Caco-2 (cell line): ENCODE measurements around the gene SCFD1. TPM values are rescaled to one million over a fixed set of nuclear protein-coding genes. Genes with fewer than 3 reads are reported as not detected.
A peak's percentile ranks its signal among the peaks of the same experiment; 100 is the strongest.

Source experiments
- Bru-seq: library from RNA; stranded (reverse); fragments of 400-500 nt; gene quantifications from one replicate; lab custom pipeline; 2021; lab: Mats Ljungman, UMichigan
- BruChase-seq, 2 experiments: library from RNA; stranded (reverse); fragments of 400-500 nt; gene quantifications; one replicate each; lab custom pipeline; 2021; lab: Mats Ljungman, UMichigan
- BruUV-seq: library from RNA; stranded (reverse); fragments of 400-500 nt; replicated peaks from 2 replicates; lab custom pipeline; 2021; lab: Mats Ljungman, UMichigan
- CTCF ChIA-PET: fragments of 300-600 bp; sonication (Branson Sonifier 250); formaldehyde crosslinking; loops from one replicate; lab custom pipeline; 2022; ENCODE audit warnings: antibody characterized with exemption; lab: Charles Lee
- POLR2A ChIA-PET: fragments of 300-600 bp; sonication (Branson Sonifier 250); formaldehyde crosslinking; loops from one replicate; lab custom pipeline; 2022; ENCODE audit warnings: antibody characterized with exemption; lab: Charles Lee
- DNase-seq, 2 experiments: peaks; one replicate each; pipeline versions ENCODE4 v3.0.0 to v3.0.0-alpha.2; 2020 to 2022
- H3K27me3 ChIP-seq: replicated peaks from 2 replicates; pipeline ENCODE4 v1.6.0; 2011; ENCODE audit warnings: low read length; ENCODE audit not compliant: control insufficient read depth, insufficient read depth
- H3K36me3 ChIP-seq: 2 replicates; pipeline ENCODE4 v1.5.1; 2011; ENCODE audit warnings: low read length; ENCODE audit not compliant: control insufficient read depth, insufficient read depth
- H3K4me1 ChIP-seq: fragments of 250-450 bp; sonication (Bioruptor Pico); 2 replicates; pipeline ENCODE4 v1.5.1; 2020; ENCODE audit warnings: mild to moderate bottlenecking
- H3K4me3 ChIP-seq: 2 replicates; pipeline ENCODE4 v1.5.1; 2011; ENCODE audit warnings: low read depth, mild to moderate bottlenecking, control low read depth, low read length
- H3K9me3 ChIP-seq: fragments of 250-450 bp; sonication (Bioruptor Pico); 2 replicates; pipeline ENCODE4 v1.5.1; 2020; ENCODE audit warnings: mild to moderate bottlenecking, moderate library complexity
- H3K27ac Mint-ChIP-seq: one replicate; pipeline ENCODE4 v1.8.0; 2022; ENCODE audit warnings: mixed read lengths; ENCODE audit not compliant: unreplicated experiment
- H3K27me3 Mint-ChIP-seq: one replicate; pipeline ENCODE4 v1.8.0; 2022; ENCODE audit warnings: mixed read lengths; ENCODE audit not compliant: insufficient read depth, unreplicated experiment
- H3K36me3 Mint-ChIP-seq: one replicate; pipeline ENCODE4 v1.8.0; 2022; ENCODE audit warnings: mild to moderate bottlenecking, mixed read lengths; ENCODE audit not compliant: insufficient read depth, unreplicated experiment
- H3K4me1 Mint-ChIP-seq: one replicate; pipeline ENCODE4 v1.8.0; 2022; ENCODE audit warnings: low read depth, mixed read lengths; ENCODE audit not compliant: unreplicated experiment
- H3K4me3 Mint-ChIP-seq: one replicate; pipeline ENCODE4 v1.8.0; 2022; ENCODE audit warnings: mild to moderate bottlenecking, moderate library complexity, mixed read lengths; ENCODE audit not compliant: unreplicated experiment
- H3K9me3 Mint-ChIP-seq: one replicate; pipeline ENCODE4 v1.8.0; 2022; ENCODE audit warnings: mixed read lengths; ENCODE audit not compliant: unreplicated experiment
- CTCF ChIP-seq, 2 experiments: fragments of 200-600 bp in 1 of 2; IDR thresholded peaks; 1 replicate in 1 of 2; 2 replicates in 1 of 2; pipeline versions ENCODE4 v1.5.1 to v1.8.0; 2011 to 2022; ENCODE audit warnings: antibody characterized with exemption in 1 of 2, control low read depth in 1 of 2, inconsistent platforms in 1 of 2, low read depth in 1 of 2, low read length in 1 of 2, mild to moderate bottlenecking in 1 of 2, moderate library complexity in 1 of 2; ENCODE audit not compliant: insufficient read depth in 1 of 2, severe bottlenecking in 1 of 2, unreplicated experiment in 1 of 2
- intact Hi-C: fragments of 100-400 bp; cut with micrococcal nuclease; formaldehyde crosslinking; loops from one replicate; pipeline ENCODE4 v1.10.0; 2022; ENCODE audit not compliant: unreplicated experiment
- long read RNA-seq: library from polyadenylated mRNA; stranded (forward); transcript quantifications from one replicate; pipeline ENCODE4 v2.0.0, GENCODE V29; 2022
- total RNA-seq: library from RNA; stranded (reverse); gene quantifications from 2 replicates; pipeline ENCODE4 v1.2.3, GENCODE V29; 2022

SCFD1 gene
- total RNA-seq (78.1 and 89.4 TPM in 2 replicates), Bru-seq, nascent RNA (percentile 88 among the genes with signal in this experiment), BruChase-seq, experiment 1, labeled RNA remaining after a 2-hour chase (percentile 82 among the genes with signal in this experiment), BruChase-seq, experiment 2, labeled RNA remaining after a 6-hour chase (percentile 78 among the genes with signal in this experiment)
- long read RNA-seq, transcript SCFD1-207 (24 exons, 2,058 nt), result minor isoform, 10 of 101 reads
- long read RNA-seq, transcript SCFD1-203 (25 exons, 2,359 nt), result major isoform, 63 of 101 reads
- long read RNA-seq, partial matches to known transcripts, result 7 of 101 reads
- long read RNA-seq, other reads (novel, unspliced or antisense), result 20 of 101 reads

- peak within 1 kb of the TSS; percentile 74 for H3K4me3 ChIP-seq
- Mint-ChIP-seq H3K27ac (peak within 1 kb of the TSS; percentile 92), H3K36me3 (peaks cover 17% of the 10 kb centered on the region), H3K27me3 (no peaks in the 10 kb centered on the region), H3K4me3 (peak within 1 kb of the TSS; percentile 82), H3K9me3 (no peaks in the 10 kb centered on the region), H3K4me1 (peaks cover 13% of the 10 kb centered on the region)
- no peaks in the 10 kb centered on the region for H3K36me3 ChIP-seq
- no peaks in the 10 kb centered on the region for H3K9me3 ChIP-seq
- POLR2A ChIA-PET, result no interaction called here
- no peaks in the 10 kb centered on the region for H3K4me1 ChIP-seq
- no TSS peak for BruUV-seq
- H3K27me3 ChIP-seq, result no peaks in the 10 kb centered on the region
- CTCF ChIA-PET, result no interaction called here
- no peak for TF ChIP-seq CTCF (IDR thresholded peaks at IDR 0.05; ENCODE audit: insufficient read depth in 1 of 2, low read depth in 1 of 2, low read length in 1 of 2, severe bottlenecking in 1 of 2, unreplicated experiment in 1 of 2)
- DNase-seq, result peak; percentile 94 to 96
- intact Hi-C loops, result loop anchor here (1.0 to 10.0 kb wide), 2 partner anchors 63 to 247 kb away; partner anchors contain the start of gene G2E3
Observed at GRCh38 chr14:30621940-30622830, at the start of gene SCFD1. Gene SCFD1, plus strand, starts transcription at chr14:30622319. Its CDS starts 20 bp downstream, at chr14:30622339.

- Mint-ChIP-seq H3K36me3 (no peaks in the 10 kb centered on the region), H3K9me3 (no peaks in the 10 kb centered on the region), H3K4me1 (peaks cover 34% of the 10 kb centered on the region), H3K27ac (no peak overlapping the region), H3K27me3 (no peaks in the 10 kb centered on the region), H3K4me3 (no peak overlapping the region)
- peaks cover 14% of the 10 kb centered on the region for H3K4me1 ChIP-seq
- no peak for TF ChIP-seq CTCF (IDR thresholded peaks at IDR 0.05; ENCODE audit: insufficient read depth in 1 of 2, low read depth in 1 of 2, low read length in 1 of 2, severe bottlenecking in 1 of 2, unreplicated experiment in 1 of 2)
- intact Hi-C loops, result no loop called here
- no peak overlapping the region for H3K4me3 ChIP-seq
- ChIA-PET CTCF (no interaction called here), POLR2A (no interaction called here)
- DNase-seq, result no peak
- no peaks in the 10 kb centered on the region for H3K9me3 ChIP-seq
- BruUV-seq, result no TSS peak
- H3K36me3 ChIP-seq, result no peaks in the 10 kb centered on the region
- no peaks in the 10 kb centered on the region for H3K27me3 ChIP-seq
Observed at GRCh38 chr14:30572771-30573170, 49.3 kb upstream of the SCFD1 start.

- H3K27ac Mint-ChIP-seq, result no peak overlapping the region
- Histone ChIP-seq H3K27me3 (no peaks in the 10 kb centered on the region), H3K9me3 (no peaks in the 10 kb centered on the region), H3K36me3 (no peaks in the 10 kb centered on the region), H3K4me3 (no peak overlapping the region), H3K4me1 (peaks cover 14% of the 10 kb centered on the region)
- H3K9me3 Mint-ChIP-seq, result no peaks in the 10 kb centered on the region
- TF ChIP-seq CTCF (IDR thresholded peaks at IDR 0.05; ENCODE audit: insufficient read depth in 1 of 2, low read depth in 1 of 2, low read length in 1 of 2, severe bottlenecking in 1 of 2, unreplicated experiment in 1 of 2), result no peak
- POLR2A ChIA-PET, result no interaction called here
- peaks cover 32% of the 10 kb centered on the region for H3K4me1 Mint-ChIP-seq
- H3K4me3 Mint-ChIP-seq, result no peak overlapping the region
- H3K36me3 Mint-ChIP-seq, result no peaks in the 10 kb centered on the region
- intact Hi-C loops, result no loop called here
- CTCF ChIA-PET, result no interaction called here
- DNase-seq, result no peak
- BruUV-seq, result no TSS peak
- H3K27me3 Mint-ChIP-seq, result no peaks in the 10 kb centered on the region
Observed at GRCh38 chr14:30573226-30573814, 48.8 kb upstream of the SCFD1 start.
